Measurements from ENCODE around the gene CALCA.

Gene CALCA

GRCh38 chr11:14942745-14943144 is 29.4 kb downstream of the CALCA start:
- no peak for DNase-seq

GRCh38 chr11:14938936-14939335 is 33.2 kb downstream of the CALCA start:
- DNase-seq = no peak

GRCh38 chr11:14934641-14935351 is 37.4 kb downstream of the CALCA start:
- DNase-seq = no peak

- no peak for DNase-seq
Observed at GRCh38 chr11:14932447-14932846, 39.7 kb downstream of the CALCA start.

- DNase-seq = no peak
Observed at GRCh38 chr11:14930369-14930768, 41.8 kb downstream of the CALCA start.

- no peak for DNase-seq
Observed at GRCh38 chr11:14927146-14927545, 45.0 kb downstream of the CALCA start.

- DNase-seq = no peak
Observed at GRCh38 chr11:14924318-14924717, 47.8 kb downstream of the CALCA start.

Data from NCI-H2171 treated with DMSO at 0.1 percent for 48 hours (cell line).